ENCODE results near the gene TASOR.

Gene TASOR

GRCh38 chr3:56681984-56682461 lies 1.0 kb downstream of the TASOR start:
- DNase-seq = no peak

- DNase-seq = no peak
Measured at GRCh38 chr3:56680054-56680580, 2.9 kb downstream of the TASOR start.

GRCh38 chr3:56677286-56677685 lies 5.8 kb downstream of the TASOR start:
- no peak for DNase-seq

- DNase-seq = no peak
Measured at GRCh38 chr3:56673781-56674457, 9.1 kb downstream of the TASOR start.

GRCh38 chr3:56667973-56668579 lies 15.0 kb downstream of the TASOR start:
- no peak for DNase-seq

- no peak for DNase-seq
Measured at GRCh38 chr3:56664823-56665222, 18.2 kb downstream of the TASOR start.

- no peak for DNase-seq
Measured at GRCh38 chr3:56655709-56656108, 27.4 kb downstream of the TASOR start.

GRCh38 chr3:56654460-56654859 lies 28.6 kb downstream of the TASOR start:
- no peak for DNase-seq

GRCh38 chr3:56645407-56645806 lies 37.7 kb downstream of the TASOR start:
- no peak for DNase-seq

GRCh38 chr3:56633602-56634535 lies 49.2 kb downstream of the TASOR start:
- DNase-seq = no peak
